Fibroblast of peridontal ligament (primary cell): ENCODE measurements around the gene TOR1A.
"Not testable (repeated sequence)": the region's sequence is repeated elsewhere in the genome, so short reads cannot be mapped to it uniquely, and the experiment has no call there.

Source experiments
- DNase-seq: peaks from one replicate; pipeline ENCODE4 v3.0.0-alpha.2; 2010; ENCODE audit errors: extremely low read depth

TOR1A gene

DNA sequence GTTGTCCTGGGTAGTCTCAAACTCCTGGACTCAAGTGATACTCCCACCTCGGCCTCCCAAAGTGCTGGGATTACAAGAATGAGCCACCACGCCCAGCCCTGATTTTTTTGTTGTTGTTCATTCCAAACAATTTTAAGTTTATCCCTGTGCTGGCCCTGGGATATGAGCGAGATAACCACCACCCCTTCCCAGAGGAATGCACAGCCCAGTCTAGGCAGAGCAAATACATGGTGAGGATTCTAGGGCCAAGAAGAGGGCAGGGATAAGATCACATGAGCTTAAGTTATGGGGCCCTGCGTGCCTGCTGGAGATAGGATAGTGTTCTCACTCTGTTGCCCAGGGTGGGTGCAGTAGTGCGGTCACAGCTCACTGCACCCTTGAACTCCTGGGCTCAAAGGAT lies 42.0 kb downstream of the TOR1A start:
- DNase-seq = peak; percentile 75

DNA sequence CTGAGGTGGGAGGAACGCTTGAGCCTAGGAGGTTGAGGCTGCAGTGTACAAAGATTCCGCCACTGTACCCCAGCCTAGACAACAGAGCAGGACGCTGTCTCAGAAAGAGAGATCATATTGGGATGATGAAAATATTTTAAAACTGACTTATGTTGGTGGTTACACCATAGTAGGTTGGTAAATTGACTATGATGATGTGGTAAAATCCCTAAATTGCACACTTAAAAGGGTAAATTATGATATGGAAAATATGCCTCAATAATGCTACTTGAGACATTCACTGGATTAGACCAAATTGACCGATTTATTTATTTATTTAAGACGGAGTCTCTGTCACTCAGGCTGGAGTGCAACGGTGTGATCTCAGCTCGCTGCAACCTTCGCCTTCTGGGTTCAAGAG lies 42.8 kb downstream of the TOR1A start:
- DNase-seq = peak; percentile 24

DNA sequence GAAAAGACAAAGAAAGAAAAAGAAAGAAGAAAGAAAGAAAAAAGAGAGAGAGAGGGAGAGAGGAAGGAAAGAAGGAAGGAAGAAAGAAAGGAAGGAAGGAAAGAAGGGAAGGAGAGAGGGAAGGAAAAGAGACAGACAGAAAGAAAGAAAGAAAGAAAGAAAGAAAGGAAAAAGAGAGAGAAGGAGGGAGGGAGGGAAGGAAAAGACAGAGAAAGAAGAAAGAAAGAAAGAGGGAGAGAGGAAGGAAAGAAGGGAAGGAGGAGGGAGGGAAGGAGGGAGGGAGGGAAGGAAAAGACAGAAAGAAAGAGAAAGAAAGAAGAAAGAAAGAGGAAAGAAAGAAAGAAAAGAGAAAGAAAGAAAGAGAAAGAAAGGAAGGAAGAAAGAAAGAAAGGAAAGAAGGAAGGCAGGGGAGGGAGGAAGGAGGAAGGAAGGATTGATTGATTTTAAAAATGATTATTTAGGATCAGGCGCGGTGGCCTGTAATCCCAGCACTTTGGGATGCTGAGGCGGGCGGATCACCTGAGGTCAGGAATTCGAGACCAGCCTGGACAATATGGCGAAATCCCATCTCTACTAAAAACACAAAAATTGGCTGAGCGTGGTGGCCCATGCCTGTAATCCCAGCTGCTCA lies 44.3 kb downstream of the TOR1A start:
- DNase-seq = no peak

DNA sequence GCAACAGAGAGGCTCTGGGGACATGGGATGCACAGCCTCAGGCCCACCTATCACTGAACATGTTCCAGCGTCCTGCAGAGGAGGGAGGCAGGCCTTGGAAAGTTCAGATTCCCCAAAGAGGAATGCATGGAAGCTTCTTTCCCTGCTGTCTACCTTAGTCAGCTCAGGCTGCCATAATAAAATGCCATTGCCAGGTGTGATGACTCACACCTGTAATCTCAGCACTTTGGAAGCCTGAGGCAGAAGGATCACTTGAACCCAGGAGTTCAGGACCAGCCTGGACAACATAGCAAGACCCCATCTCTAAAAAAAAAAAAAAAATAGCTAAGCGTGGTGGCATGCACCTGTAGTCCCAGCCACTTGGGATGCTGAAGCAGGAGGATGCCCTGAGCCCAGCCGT lies 45.5 kb downstream of the TOR1A start:
- DNase-seq = no peak

DNA sequence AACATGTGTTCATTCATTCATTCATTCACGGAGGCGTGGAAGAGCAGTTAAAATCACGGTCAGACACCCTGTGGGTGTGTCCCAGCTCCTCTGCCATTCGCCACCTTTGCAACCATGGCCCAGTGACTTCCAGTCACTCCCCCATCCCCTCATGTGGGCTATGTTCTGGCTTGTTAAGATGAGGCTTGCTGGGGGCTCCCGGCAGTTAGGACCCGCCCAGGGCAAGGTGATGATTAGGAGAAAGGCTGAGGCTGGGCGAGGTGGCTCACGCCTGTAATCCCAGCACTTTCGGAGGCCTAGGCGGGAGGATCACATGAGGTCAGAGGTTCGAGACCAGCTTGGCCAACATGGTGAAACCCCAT lies 46.2 kb downstream of the TOR1A start:
- no peak for DNase-seq

DNA sequence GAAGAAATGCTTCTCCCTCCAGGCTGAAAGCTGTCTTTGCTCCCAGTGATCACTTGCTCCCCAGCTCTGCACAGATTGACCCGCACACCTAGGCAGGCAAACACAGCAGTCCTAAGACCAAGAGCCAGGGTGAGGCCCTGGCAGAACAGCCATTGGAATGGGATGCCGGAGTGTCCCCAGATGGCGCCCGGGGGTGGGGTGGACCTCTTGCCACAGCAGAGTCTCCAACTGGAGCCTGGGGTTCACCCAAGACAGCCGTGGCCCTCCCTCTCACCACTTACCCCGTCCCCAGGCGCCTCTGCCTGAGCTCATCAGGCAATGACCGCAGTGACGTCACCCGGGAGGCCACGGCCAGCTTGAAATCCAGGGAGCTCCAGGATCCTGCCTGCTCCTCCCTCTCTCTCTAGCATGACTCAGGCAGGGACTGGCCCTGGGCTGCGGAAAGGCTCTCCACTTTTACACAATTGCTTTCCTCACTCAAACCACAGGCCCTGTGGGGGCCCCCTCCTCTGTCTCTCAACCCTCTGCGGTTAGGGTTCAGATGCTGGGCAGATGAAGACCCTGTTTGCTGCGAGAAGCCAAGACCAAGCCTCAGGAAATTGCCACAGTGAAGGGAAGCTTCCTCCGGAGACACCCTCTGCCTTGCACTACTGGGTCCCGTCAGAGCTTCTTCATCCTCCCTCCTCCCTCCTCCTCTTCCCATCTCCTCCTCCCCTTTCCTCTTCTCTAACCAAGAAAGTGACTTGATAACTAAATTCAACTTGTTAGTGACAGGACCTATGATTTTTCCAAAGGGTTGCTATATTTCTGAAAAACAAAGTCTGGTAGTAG lies 46.8 kb downstream of the TOR1A start:
- peak; percentile 100 for DNase-seq

DNA sequence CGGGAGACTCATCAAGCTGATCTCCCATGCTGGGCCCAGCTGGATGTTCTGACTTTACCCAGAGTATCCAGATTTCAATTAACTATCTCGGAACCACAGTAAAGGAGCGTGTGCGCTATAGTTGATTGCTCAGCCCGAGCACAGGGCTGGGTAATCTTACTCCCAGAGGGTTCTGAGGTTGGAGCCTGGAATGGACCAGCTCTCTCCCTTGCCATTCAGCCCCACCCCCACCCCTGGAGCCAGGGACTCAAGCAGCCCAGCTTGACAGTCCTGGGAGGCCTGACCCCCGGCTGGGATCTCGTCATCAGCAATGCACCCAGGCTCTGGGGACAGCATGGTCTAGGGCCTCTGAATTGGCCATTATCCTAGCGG lies 47.4 kb downstream of the TOR1A start:
- DNase-seq = peak; percentile 94

DNA sequence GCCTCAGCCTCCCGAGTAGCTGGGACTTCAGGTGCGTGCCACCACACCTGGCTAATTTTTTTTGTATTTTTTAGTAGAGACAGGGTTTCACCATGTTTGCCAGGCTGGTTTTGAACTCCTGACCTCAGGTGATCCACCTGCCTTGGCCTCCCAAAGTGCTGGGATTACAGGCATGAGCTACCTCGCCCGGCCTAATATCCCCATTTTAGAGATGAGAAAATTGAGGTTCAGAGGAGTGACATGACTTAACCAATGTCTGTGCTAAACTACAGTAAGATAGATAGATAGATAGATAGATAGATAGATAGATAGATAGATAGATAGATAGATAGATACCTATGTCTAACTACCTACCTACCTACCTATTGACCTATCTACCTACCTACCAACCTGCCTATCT lies 47.8 kb downstream of the TOR1A start:
- not testable (repeated sequence) for DNase-seq

DNA sequence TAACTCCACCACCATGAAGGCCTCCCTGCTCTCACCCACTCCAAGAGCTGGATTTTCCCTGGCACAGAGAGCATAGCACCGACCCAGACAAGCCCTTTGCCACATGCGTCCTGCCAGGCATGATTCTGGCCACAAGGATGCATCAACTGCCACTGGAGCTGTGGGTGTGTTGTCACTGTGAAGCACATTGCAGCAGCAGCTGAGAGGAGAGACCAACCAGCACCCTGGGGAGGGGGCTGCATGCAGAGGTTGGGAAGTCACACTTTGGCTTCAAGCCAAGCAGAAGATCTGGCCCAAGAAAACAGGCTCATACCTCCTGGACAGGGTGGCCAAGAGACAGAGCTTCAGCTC lies 48.5 kb downstream of the TOR1A start:
- DNase-seq = no peak

DNA sequence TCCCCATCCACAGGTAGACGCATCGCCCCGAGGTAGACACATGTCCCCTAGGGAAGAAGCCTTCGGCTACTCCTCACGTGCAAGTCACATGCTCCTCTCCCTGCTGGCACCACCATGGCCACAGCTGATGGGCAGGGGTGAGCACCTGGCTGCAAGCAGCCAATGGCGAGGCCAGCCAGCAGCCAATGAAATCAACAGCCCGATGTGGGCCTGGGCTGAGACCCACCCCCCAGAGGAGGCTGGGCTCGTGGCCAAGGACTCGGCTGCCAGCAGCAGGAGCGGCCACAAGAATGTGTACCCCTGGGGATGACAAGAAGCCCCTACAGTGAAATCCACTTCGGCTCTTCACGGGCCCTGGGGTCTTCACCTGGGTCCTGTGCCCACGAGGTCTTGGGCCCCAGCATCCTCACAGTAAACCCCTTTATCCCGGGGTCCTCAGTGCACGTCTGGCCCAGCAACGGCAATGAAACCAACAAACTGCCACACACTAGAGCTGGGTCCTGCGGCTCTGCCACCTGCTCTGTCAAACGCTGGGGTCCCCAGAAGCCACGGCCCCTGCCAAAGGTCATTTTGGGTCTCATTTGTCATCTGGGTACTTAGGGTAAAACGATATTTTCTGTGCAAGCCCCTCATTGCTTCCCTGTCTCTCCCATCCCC lies 49.0 kb downstream of the TOR1A start:
- DNase-seq = no peak

DNA sequence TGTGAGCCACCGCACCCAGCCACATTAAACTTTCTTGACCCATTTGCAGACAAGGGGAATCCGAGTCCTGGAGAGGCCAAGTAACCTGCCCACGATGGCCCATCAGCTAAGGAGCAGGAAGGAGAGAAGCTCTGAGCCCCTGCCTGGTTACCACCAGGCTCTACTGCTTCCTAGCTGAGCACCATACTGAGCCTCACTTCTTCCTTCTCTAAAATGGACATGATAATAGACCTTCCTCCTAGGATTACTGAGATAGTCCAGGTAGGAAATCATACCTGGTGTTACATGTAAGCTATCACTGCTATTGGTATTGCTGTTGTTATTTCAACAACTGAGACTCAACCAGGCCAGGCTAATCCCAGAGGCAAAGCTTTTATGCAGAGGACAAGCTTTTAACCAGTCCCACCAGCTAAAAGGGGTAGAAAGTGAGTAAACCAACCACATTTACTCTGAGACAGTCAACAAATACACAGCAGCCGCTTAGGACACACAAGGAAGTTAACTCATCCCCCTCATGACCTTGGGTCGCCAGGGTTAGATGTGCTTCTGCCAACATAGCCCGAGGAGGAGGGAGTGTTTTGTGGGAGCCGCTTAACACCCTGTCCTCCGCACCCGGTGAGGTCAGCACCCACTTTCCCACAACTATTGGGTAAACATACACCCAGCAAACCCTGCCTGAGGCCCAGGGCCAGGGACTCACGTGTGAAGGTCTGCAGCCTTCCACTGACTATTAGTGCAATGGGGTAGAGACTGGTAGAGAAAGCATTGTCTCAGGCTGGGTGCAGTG lies 50.5 kb downstream of the TOR1A start:
- DNase-seq = peak; percentile 83

DNA sequence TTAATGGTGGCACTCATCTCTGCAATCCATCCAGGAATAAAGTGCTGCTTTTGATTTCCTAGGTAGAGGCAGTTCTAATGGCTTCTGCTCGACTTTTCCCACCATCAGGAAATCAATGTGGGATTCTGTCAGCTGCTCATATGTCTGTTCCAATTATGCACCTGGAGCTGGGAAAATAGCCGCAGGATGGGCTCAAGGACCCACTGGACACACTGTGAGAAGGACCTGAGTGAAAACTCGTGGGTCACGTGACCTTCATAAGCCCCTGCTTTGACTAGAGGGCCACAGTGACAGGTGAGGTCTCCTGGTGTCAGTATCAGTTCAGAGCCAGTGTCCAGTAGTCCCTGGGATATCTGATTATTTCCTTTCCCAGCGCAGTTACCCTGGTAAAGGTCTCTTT lies 53.2 kb downstream of the TOR1A start:
- no peak for DNase-seq

DNA sequence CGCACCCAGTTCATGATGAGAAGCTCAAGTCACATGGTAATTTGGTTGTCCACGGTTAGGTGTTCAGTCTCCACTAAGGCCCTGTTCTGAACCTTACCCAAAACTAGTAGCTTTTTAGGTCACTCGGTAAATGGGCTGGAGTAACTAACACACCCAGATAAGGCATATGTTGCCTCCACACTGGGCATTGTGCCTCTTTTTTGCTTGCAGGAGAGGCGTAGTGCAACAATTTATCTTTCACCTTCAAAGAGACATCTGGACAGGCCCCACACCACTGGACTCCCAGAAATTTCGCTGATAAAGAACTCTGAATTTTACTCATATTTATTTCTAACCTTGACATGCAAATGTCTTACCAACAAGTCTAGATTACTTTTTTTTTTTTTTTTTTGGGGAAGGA lies 54.3 kb downstream of the TOR1A start:
- no peak for DNase-seq

DNA sequence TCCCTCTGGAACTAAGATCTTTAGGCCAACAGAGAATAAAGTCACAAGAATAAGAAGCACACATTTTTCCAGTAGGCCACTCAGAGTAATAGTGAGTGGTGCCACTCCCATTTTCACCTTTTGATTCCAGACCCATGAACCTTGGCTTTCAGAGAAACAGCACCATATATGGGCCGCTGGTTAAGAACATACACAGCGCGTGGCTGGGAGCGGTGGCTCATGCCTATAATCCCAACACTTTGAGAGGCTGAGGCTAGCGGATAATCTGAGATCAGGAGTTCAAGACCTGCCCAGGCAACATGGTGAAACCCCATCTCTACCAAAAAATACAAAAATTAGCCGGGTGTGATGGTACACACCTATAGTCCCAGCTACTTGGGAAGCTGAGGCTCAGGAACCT lies 55.5 kb downstream of the TOR1A start:
- no peak for DNase-seq

DNA sequence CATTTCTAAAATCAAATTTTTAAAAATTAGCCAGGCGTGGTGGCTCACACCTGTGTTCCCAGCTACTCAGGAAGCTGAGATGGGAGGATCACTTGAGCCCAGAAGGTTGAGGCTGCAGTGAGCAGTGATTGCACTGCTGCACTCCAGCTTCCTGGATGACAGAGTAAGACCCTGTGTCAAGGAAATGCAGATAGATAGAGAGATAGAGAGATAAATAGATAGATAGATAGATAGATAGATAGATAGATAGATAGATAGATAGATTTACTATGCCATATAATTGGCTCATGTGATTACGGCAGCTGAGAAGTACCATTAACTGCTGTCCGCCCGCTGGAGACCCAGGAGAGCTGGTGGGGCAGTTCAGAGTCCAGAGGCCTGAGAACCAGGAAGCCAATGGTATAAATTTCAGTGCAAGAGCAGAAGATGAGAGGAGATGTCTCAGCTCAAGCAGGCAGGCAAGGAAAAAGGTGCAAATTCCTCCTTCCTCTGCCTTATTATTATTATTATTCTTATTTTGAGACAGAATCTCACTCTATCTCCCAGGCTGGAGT lies 58.1 kb downstream of the TOR1A start:
- no peak for DNase-seq

DNA sequence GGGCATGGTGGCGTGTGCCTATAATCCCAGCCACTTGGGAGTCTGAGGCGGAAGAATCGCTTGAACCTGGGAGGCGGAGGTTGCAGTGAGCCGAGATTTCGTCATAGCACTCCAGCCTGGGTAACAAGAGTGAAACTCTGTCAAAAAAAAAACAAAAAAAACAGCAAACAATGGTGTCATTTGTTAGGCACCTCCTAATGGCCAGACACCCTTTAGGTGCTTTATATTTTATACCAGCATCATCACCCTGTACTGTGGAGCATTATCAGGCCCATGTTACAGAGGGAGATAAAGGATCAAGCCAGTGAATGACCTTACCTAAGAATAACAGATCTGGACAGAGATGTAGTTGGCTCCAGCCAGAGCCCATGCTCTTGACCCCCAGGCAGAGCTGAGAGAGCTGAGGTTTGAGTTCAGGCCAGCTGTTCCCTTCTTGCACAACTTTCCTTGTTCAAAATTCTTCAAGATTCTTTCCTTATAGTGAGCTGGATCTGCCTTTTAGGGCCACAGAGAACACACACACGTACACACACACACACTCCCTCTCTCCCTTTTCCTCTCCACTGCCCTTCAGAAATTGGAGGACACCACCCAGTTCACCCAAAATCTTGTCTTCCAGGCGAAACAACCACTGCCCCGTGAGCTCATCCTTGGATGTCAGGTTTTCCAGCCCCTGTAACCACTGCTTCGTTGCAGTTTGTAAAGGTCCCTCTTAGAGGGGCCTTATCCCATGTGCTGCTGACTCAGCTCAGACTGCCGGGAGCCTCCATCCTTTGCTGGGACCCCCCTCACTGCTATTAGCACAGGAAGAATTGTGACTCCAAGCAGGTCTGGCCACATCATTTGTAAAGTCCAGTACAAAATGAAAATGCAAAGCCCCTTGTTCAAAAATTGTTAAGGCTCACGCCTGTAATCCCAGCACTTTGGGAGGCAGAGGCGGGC lies 60.7 kb downstream of the TOR1A start:
- DNase-seq = peak; percentile 94
